ENCODE data around the gene NECAB3.
A peak's percentile ranks its signal among the peaks of the same experiment; 100 is the strongest.
"Not testable (repeated sequence)": the region's sequence is repeated elsewhere in the genome, so short reads cannot be mapped to it uniquely, and the experiment has no call there.

NECAB3 gene

DNA sequence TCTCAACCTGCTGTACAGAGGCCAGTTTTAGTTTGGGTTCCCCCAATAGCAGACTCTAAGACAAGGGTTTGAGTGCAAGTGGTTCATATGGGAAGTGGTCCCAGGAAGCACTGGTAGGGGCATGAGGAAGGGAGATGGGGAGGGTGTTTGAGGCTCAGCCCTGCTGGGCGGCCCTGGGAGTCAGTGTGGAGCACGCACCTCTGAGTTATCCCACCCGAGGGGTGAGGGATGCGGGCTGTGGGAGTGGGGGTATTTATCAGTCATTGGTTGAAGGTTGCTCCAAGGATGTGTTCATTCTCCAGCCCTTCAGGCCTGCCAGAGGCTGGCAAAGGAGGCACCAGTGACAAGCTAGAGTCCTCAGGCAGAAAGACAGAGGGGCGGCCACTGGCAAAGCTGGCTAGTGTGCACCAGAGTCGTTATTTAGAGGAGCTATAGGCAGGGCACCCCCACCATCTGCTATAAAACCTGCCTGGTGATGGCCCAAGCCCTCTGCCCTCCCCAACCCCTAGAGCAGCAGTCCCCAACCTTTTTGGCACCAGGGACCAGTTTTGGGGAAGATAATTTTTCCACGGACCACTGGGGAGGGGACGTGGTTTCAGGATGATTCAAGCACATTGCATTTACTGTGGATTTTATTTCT is 29.4 kb upstream of the NECAB3 start:
- H3K27me3 Mint-ChIP-seq, result no peaks in the 10 kb centered on the region
- H3K27ac Mint-ChIP-seq, result no peak overlapping the region
- H3K9me3 Mint-ChIP-seq, result no peaks in the 10 kb centered on the region
- H3K4me3 Mint-ChIP-seq, result no peak overlapping the region
- no peaks in the 10 kb centered on the region for H3K36me3 Mint-ChIP-seq (ENCODE audit: low read depth)
- H3K4me1 Mint-ChIP-seq (ENCODE audit: low read depth), result no peaks in the 10 kb centered on the region

DNA sequence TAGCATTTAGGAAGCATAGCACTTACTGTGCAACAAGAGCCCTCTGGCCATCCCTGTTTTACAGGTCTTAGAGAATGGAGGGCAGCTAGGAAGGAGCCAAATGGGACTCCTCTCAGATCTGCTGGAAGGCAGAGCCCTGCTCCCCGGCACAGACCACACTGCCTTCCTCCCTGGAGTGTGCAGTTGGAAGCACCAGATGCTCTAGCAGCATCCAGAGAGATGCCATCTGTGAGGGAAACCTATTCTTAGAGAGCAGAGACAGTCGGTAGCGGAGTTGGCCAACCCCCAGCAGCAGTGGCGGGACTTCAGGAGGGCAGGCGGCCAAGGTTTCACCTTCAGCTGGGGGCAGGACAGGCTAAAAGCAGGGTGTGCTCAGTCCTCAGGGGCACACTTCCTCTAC is 28.6 kb upstream of the NECAB3 start:
- no peaks in the 10 kb centered on the region for H3K36me3 Mint-ChIP-seq (ENCODE audit: low read depth)
- H3K4me1 Mint-ChIP-seq (ENCODE audit: low read depth), result no peaks in the 10 kb centered on the region
- no peak overlapping the region for H3K4me3 Mint-ChIP-seq
- H3K9me3 Mint-ChIP-seq, result no peaks in the 10 kb centered on the region
- no peaks in the 10 kb centered on the region for H3K27me3 Mint-ChIP-seq
- no peak overlapping the region for H3K27ac Mint-ChIP-seq

DNA sequence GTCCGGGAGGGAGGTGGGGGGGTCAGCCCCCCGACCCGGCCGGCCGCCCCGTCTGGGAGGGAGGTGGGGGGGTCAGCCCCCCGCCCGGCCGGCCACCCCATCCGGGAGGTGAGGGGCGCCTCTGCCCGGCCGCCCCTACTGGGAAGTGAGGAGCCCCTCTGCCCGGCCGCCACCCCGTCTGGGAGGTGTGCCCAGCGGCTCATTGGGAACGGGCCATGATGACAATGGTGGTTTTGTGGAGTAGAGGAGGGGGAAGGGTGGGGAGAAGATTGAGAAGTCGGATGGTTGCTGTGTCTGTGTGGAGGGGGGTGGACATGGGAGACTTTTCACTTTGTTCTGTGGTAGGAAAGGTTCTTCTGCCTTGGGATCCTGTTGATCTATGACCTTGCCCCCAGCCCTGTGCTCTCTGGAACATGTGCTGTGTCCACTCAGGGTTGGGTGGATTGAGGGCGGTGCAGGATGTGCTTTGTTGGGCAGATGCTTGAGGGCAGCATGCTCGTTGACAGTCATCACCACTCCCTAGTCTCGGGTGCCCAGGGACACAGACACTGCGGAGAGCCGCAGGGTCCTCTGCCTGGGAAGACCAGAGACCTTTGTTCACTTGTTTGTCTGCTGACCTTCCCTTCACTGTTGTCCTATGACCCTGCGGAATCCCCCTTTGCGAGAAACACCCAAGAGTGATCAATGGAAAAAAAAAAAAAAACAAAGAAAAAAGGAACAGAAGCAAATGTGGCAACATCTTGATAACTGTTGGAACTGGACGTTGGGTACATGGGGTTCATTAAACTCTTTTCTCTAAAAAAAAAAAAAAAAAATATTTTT is 27.6 kb upstream of the NECAB3 start:
- H3K36me3 Mint-ChIP-seq (ENCODE audit: low read depth), result no peaks in the 10 kb centered on the region
- no peak overlapping the region for H3K27ac Mint-ChIP-seq

DNA sequence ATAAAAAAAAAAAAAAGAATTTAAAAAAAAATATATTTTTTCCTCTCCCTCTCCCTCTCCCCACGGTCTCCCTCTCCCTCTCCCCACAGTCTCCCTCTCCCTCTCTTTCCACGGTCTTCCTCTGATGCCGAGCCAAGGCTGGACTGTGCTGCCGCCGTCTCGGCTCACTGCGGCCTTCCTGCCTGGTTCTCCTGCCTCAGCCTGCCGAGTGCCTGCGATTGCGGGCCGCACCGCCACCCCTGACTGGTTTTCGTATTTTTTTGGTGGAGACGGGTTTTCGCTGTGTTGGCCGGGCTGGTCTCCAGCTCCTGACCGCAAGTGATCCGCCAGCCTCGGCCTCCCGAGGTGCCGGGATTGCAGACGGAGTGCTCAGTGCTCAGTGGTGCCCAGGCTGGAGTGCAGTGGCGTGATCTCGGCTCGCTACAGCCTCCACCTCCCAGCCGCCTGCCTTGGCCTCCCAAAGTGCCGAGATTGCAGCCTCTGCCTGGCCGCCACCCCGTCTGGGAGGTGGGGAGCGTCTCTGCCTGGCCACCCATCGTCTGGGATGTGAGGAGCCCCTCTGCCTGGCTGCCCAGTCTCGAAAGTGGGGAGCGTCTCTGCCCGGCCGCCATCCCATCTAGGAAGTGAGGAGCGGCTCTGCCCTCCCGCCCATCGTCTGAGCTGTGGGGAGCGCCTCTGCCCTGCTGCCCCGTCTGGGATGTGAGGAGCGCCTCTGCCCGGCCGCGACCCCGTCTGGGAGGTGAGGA is 26.6 kb upstream of the NECAB3 start:
- H3K27ac Mint-ChIP-seq; H3K27me3 Mint-ChIP-seq; H3K9me3 Mint-ChIP-seq; H3K4me1 Mint-ChIP-seq (ENCODE audit: low read depth); H3K36me3 Mint-ChIP-seq (ENCODE audit: low read depth); H3K4me3 Mint-ChIP-seq: not testable (repeated sequence)

More for the DNA sequence above, 27.6 kb upstream of the NECAB3 start:
- no peaks in the 10 kb centered on the region for H3K9me3 Mint-ChIP-seq
- no peaks in the 10 kb centered on the region for H3K4me1 Mint-ChIP-seq (ENCODE audit: low read depth)
- no peak overlapping the region for H3K4me3 Mint-ChIP-seq
- H3K27me3 Mint-ChIP-seq, result no peaks in the 10 kb centered on the region

DNA sequence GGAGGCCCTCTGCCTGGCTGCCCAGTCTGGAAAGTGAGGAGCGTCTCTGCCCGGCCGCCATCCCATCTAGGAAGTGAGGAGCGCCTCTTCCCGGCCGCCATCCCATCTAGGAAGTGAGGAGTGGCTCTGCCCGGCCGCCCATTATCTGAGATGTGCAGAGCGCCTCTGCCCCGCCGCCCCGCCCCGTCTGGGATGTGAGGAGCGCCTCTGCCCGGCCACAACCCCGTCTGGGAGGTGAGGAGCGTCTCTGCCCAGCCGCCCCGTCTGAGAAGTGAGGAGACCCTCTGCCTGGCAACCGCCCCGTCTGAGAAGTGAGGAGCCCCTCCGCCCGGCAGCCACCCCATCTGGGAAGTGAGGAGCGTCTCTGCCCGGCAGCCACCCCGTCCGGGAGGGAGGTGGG is 24.7 kb upstream of the NECAB3 start:
- not testable (repeated sequence) for H3K36me3 Mint-ChIP-seq (ENCODE audit: low read depth); H3K4me3 Mint-ChIP-seq; H3K27me3 Mint-ChIP-seq; H3K27ac Mint-ChIP-seq; H3K9me3 Mint-ChIP-seq; H3K4me1 Mint-ChIP-seq (ENCODE audit: low read depth)

DNA sequence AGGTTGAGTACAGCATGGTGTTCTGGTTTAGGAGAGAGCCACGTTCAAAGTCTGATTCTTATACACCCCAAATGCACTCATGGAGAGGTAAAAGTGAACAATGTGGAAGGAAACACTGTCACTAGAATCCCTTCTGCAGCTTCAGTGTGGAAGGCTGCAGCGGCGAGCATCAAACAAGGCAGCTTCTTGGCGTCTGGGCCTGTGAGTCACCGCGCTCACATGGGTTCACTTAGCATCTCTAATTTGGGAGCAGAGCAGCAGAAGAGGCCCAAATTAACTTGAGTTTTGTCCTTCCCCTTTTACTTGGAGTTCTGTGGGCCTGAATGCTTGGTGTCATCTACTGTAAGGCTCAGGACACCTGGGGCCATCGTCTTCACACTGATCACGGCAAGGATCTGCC is 22.9 kb upstream of the NECAB3 start:
- no peaks in the 10 kb centered on the region for H3K36me3 Mint-ChIP-seq (ENCODE audit: low read depth)
- no peaks in the 10 kb centered on the region for H3K9me3 Mint-ChIP-seq
- no peaks in the 10 kb centered on the region for H3K27me3 Mint-ChIP-seq
- no peak overlapping the region for H3K4me3 Mint-ChIP-seq
- no peaks in the 10 kb centered on the region for H3K4me1 Mint-ChIP-seq (ENCODE audit: low read depth)
- H3K27ac Mint-ChIP-seq, result no peak overlapping the region

DNA sequence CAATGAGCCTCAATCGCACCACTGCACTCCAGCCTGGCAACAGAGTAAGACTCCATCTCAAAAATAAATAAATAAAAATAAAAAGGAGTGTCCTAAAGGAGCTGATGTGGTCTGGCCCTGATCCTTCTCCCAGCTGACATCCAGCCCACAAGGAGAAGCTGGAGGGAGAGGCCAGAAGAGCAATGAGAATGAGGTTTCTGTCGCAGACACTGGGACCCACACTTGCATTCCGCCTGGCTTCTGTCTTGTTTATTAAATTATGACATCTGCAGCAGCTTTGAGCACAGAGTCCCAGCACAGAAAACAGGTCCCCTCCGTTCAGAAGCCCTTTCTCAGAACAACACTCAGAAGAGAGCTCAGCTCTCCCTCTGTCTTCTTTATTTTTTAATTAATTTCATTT is 22.2 kb upstream of the NECAB3 start:
- Mint-ChIP-seq H3K4me3 (no peak overlapping the region), H3K36me3 (ENCODE audit: low read depth) (no peaks in the 10 kb centered on the region)

DNA sequence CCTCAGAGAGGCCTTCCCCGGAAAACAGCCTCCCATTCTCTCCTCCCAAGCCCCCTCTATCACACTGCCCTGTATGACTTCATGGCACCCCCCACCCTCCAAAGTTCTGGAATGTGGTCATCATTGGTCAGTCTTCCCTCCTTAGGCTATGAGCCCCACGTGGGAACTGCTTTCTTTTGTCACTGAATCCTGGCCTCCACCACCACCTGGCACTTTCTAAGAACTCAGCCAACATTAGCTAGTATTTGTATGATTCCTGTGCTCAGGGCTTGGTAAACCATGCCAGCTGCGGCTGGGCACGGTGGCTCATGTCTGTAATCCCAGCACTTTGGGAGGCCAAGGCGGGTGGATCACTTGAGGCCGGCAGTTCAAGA is 20.4 kb upstream of the NECAB3 start:
- H3K27ac Mint-ChIP-seq, result peak overlapping the region; percentile 55

More for the DNA sequence above, 22.2 kb upstream of the NECAB3 start:
- Mint-ChIP-seq H3K27me3 (no peaks in the 10 kb centered on the region), H3K9me3 (no peaks in the 10 kb centered on the region), H3K4me1 (ENCODE audit: low read depth) (no peaks in the 10 kb centered on the region), H3K27ac (no peak overlapping the region)

DNA sequence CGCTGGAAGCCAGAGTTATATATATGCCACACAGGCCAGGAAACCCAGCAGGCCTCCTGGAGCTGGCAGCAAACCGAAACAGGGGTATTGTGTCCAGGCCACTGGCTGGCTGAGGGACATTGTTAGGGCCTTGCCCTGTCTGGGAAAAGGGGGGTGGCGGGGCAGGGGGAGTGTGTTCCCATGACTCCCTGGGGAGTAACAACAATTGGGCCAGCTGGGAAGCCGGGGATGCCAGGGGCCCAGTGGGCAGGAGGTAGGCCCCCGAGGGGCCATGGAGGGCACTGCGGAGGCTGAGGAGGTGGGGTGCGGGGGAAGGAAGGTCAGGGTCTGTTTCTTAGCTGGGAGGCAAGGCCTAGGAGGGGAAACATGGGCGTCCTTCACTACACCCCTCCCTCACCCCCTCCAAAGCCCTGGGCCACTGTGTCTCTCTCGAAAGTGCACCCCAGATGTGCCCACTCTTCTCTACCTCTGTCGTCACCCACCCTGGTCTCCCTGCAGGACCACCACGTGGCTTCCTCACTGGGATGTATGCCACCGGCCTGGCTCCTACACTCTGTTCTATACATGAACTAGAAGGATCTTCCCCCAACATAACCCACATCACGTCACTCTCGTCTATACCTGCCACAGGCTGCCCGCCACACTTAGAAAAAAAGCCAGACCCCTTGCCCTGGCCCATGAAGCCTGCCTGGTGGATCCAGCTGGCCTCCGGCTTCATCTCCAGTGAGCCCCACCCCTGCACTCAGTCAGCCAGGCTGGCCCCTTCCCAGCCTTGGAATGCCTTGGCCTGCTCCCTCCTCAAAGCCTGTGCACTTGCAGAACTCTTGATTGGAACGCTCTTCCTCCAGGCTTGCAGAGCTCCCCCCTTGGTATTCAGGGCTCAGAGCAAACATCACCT is 19.8 kb upstream of the NECAB3 start:
- H3K36me3 Mint-ChIP-seq (ENCODE audit: low read depth), result no peaks in the 10 kb centered on the region
- no peaks in the 10 kb centered on the region for H3K9me3 Mint-ChIP-seq
- H3K4me1 Mint-ChIP-seq (ENCODE audit: low read depth), result peaks cover 22% of the 10 kb centered on the region
- H3K4me3 Mint-ChIP-seq, result no peak overlapping the region
- H3K27ac Mint-ChIP-seq, result peak overlapping the region; percentile 55
- no peaks in the 10 kb centered on the region for H3K27me3 Mint-ChIP-seq

More for the DNA sequence above, 20.4 kb upstream of the NECAB3 start:
- Mint-ChIP-seq H3K9me3 (no peaks in the 10 kb centered on the region), H3K36me3 (ENCODE audit: low read depth) (no peaks in the 10 kb centered on the region), H3K4me1 (ENCODE audit: low read depth) (peaks cover 15% of the 10 kb centered on the region), H3K4me3 (no peak overlapping the region), H3K27me3 (no peaks in the 10 kb centered on the region)

DNA sequence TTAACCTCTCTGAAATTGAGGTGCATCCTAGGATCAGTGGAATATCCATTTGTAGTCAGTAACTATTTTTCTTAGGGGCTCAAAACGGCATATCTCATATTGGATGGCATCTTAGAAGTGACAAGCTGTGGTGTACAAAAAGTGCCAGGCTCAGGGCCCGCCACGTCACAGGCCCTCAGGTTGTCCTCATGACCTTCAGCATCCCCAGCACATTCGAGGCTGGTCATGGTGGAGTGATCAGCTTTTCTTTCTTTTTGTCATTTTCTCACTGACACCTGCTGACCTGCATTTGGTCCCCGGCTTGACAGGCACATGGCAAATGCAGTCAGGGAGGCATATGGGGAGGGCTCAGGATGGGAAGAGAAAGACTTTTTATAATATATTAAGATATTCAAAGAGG is 19.1 kb upstream of the NECAB3 start:
- no peak overlapping the region for H3K27ac Mint-ChIP-seq
- no peaks in the 10 kb centered on the region for H3K27me3 Mint-ChIP-seq
- no peaks in the 10 kb centered on the region for H3K9me3 Mint-ChIP-seq
- no peak overlapping the region for H3K4me3 Mint-ChIP-seq
- H3K4me1 Mint-ChIP-seq (ENCODE audit: low read depth), result peaks cover 29% of the 10 kb centered on the region
- H3K36me3 Mint-ChIP-seq (ENCODE audit: low read depth), result no peaks in the 10 kb centered on the region

DNA sequence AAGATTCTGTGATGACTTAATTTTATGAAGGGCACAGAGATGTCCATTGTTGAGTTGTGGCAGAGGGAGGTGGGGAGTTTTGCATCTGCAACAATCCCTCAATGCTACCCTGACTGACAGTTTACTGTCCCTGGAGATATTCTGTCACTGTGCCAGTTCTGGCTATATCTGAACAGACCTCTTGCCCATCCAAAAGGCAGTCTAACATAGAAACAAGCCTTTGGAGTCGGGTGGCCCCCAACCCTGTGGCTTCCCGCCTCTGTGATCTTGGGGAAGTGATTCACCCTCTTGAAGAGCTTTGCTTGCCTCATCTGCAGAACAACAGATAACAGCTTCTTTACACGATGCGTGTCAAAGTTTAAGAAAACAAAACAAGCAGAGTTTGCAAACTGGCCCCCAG is 15.7 kb upstream of the NECAB3 start:
- H3K36me3 Mint-ChIP-seq (ENCODE audit: low read depth), result peaks cover 5% of the 10 kb centered on the region
- H3K27me3 Mint-ChIP-seq, result no peaks in the 10 kb centered on the region
- H3K4me1 Mint-ChIP-seq (ENCODE audit: low read depth), result peaks cover 52% of the 10 kb centered on the region
- H3K27ac Mint-ChIP-seq, result peak overlapping the region; percentile 79
- H3K4me3 Mint-ChIP-seq, result peak overlapping the region; percentile 75
- H3K9me3 Mint-ChIP-seq, result no peaks in the 10 kb centered on the region

DNA sequence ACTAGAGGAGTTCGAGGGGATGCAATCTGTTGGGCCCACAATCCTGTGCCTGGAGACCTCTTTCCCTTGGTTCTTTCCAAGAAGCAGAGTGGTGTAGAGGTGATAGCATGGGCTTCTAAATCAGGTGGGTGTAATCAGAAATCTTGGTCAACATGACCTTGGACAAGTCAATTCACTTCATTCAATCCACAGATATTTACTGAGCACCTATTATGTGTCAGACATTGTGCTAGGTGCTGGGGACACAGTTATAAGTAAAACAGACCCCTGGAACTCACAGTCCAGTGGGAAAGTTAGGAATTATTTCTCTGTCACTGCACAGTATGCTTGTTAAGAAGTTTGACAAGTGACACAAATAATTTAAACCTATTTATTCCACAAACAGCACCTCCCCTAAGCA is 15.3 kb upstream of the NECAB3 start:
- peak overlapping the region; percentile 75 for H3K4me3 Mint-ChIP-seq
- peaks cover 10% of the 10 kb centered on the region for H3K36me3 Mint-ChIP-seq (ENCODE audit: low read depth)
- no peaks in the 10 kb centered on the region for H3K27me3 Mint-ChIP-seq
- H3K9me3 Mint-ChIP-seq, result no peaks in the 10 kb centered on the region
- H3K27ac Mint-ChIP-seq, result peak overlapping the region; percentile 79
- H3K4me1 Mint-ChIP-seq (ENCODE audit: low read depth), result peaks cover 57% of the 10 kb centered on the region

DNA sequence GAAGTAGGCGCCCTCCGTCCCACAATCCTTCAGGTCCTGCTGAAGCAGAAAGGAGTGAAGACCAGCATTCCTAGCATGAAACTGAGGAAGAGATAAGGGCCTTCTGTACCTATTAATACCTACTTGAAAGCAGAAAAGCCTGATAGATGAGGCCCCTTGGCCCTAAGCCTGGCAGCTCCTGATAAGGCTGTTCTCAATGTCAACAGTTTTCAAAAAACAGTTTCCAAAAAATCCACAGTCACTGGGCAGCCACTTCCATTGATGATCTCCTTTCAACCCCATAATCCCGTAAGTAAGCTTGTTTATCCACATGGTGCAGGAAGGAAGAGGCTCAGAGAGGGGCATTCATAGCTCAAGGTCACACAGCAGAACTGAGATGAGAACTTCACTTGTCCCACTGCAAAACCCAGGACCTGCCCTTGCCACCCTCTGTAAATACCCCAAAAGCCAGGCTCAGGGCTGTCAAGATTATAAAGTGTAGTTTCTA is 14.8 kb upstream of the NECAB3 start:
- Mint-ChIP-seq H3K4me3 (no peak overlapping the region), H3K9me3 (no peaks in the 10 kb centered on the region), H3K27ac (peak overlapping the region; percentile 52), H3K27me3 (no peaks in the 10 kb centered on the region), H3K36me3 (ENCODE audit: low read depth) (peaks cover 10% of the 10 kb centered on the region), H3K4me1 (ENCODE audit: low read depth) (peaks cover 62% of the 10 kb centered on the region)
